ENCODE measurements around the gene CCDC138.

GRCh38 chr2:108869542-108869941 is 83.0 kb downstream of the CCDC138 start:
- TF ChIP-seq EP300 (IDR thresholded peaks at IDR 0.05; ENCODE audit: low read depth) (no peak), CTCF (IDR thresholded peaks at IDR 0.05) (no peak), POLR2AphosphoS5 (IDR thresholded peaks at IDR 0.05) (no peak)

All from transverse colon (tissue), 4 donors.